Right renal pelvis (tissue), 4 donors: Measurements from ENCODE around the gene SRGAP3. TPM values are rescaled to one million over a fixed set of nuclear protein-coding genes. Genes with fewer than 3 reads are reported as not detected.

Experiments used
- DNase-seq, 4 donors: peaks; one replicate each; pipeline ENCODE4 v3.0.0-alpha.2; 2013; ENCODE audit warnings: low read depth in 4 of 4, low spot score in 3 of 4, missing footprints in 1 of 4
- polyA plus RNA-seq, 4 donors: library from polyadenylated mRNA; unstranded; fragments of 120-200 nt; gene quantifications; one replicate each; pipeline ENCODE4 v1.2.1, GENCODE V29; 2013; ENCODE audit not compliant: insufficient read length in 4 of 4

The SRGAP3 gene
- polyA plus RNA-seq, 4 donors = 15.0 to 17.0 (median 15.9) TPM

- DNase-seq = no peak
Observed at GRCh38 chr3:8996681-8997121, 252.7 kb downstream of the SRGAP3 start.

DNA sequence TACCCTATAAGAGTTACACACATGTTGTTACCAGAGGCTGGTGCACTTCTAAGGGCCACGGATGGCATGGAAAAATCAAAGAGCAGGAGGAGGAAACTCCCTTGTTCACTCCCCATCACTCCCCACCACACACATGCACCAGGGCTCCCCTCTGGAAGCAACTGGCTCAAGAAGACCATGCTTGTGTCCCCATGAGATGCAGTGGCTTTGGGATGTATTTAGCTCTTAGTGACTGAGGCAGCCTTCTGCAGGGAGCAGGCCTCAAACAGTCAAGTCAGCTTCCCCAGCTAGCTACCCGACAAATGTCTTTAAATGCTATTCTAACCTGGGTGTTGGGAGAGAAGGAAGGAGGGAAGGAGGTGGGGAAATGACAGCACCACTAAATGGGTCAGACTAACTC lies 253.2 kb downstream of the SRGAP3 start:
- no peak for DNase-seq

GRCh38 chr3:8994226-8994625 lies 255.2 kb downstream of the SRGAP3 start:
- DNase-seq = no peak

DNA sequence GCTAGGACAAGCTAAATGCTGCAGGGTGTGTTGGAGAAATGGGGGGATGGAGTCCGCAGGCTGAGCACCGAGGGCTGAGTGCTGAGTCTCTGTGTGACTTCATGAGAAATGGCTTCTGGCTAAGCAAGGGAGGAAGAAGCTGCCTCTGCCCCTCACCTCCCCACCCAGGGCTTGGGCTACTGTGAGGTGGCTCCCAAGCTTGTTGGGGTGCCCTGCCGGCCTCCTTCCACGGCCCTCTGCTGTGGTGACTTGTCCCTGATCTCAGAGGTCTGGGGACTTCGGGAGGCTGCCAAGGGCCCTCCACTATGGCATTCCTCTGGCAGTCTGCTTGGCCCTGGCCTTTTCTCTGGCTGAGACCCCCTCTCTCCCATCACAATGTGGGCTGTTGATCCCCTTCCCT lies 256.1 kb downstream of the SRGAP3 start:
- no peak for DNase-seq

GRCh38 chr3:8992854-8993253 lies 256.6 kb downstream of the SRGAP3 start:
- DNase-seq = no peak

- DNase-seq = no peak
Observed at GRCh38 chr3:8992199-8992598, 257.2 kb downstream of the SRGAP3 start.

DNA sequence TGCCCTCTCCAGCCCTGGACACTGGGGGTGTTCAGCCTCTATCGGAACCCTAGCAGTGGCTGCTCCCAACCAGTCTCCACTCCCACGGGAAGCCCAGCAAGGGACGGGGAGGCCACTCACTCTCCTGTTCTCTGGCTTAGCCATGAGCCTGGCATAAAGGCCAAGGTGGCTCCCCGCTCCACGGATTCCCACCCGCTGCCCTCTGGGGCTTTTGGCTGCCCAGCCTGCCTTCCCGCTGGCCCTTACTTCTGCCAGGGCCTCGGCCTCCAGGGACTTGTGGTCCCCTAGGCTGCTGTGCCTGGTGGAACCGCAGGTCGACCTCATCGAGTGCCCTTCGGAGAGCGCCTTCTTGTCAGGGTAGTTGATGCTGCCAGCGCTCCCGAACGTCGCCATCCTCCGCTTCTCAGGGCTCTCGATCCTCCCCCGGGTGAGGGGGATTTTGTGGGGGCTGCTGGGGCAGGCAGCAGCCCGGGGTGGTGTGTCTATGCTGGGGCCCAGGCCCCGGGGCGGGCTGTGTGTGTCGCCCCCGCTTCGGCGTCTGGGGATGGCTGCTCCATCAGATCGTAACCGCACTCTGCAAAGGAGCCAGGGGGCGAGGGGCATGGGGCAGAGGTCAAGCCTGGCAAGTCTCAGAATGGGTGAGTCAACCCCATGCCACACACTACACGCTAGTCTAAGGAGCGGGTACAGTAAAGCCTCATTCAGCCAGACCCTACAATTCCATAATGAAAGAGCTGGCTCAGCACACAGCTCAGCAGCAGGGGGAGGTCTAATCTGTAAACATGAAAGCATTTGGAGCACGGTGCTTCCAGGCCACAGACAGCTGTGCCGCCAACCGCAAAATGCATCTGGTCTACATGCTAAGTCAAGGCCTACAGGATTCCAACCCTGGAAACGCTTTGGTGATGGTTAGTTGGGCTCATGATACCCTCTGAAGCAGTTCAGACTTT lies 258.9 kb downstream of the SRGAP3 start:
- DNase-seq = no peak

DNA sequence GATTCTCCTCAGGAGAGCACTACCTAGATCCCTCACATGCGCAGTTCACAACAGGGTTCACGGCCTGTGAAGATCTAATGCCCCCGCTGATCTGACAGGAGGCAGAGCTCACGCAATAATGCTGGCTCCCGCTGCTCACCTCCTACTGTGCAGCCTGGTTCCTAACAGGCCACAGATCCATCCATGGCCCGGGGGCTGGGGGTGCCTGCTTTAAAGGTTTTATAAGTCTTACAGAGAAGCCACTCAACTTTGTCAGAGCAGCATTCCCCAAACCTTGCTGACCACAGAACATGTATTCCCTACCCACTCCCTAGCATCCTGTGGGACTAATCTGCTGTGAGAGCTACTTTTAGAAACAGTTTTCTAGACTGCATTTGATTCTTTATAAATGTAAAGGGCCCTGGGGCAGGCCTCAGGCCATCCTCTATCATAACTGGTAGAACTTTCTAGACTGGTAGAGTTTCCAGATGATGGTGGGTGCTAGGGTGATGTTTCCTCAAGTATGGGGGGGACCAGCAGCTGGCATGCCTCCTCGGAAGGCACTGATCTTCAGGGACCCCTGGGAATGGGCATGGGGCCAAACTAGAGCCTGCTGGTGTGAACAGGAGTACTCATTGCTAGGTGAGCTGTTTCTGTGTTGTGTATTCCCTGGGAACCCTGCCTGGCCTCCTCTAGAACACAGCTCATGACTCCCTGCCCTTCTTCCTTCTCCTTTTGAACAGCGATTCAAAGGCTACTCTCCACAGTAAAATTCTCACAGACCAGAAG lies 260.5 kb downstream of the SRGAP3 start:
- DNase-seq = no peak

GRCh38 chr3:8988384-8988655 lies 261.1 kb downstream of the SRGAP3 start:
- DNase-seq = no peak

DNA sequence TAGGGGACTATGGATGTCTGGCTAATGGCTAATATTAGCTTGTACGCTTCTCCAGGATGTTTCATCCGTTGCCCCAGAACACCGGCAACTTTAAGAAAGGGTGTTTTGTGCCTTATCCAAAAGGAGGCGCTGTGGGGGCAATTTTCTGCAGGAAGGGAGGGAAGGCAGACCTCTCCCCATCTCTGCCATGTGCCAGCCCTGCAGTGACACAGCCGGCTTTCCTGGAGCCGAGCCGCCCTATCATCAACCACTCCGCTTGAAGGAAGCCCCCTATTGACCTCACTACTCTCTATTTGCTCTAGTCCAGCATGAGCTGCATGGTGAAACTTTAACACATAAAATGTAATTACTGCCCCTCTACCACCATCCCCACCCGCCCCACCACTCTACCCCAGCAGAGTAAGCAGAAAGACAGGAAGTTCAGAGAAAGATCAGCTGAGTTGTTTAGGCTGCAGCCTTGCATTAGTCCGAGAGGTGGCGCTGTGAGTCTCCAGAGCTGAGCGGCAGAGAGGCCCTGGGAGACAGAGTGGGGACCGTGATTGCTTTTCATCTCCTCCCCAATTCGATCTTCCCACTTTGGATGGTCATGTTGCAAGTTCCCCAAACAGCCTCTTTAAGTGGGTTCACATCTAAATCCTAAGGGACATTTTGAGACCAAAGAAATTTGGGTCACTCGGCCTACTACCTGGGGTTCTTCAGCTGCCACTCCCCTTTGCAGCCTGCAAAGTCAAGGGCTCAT lies 261.6 kb downstream of the SRGAP3 start:
- DNase-seq = peak in 3 of 4 donors; percentile 45 to 62 (median 57)

GRCh38 chr3:8987226-8987625 lies 262.2 kb downstream of the SRGAP3 start:
- no peak for DNase-seq

- DNase-seq = no peak
Observed at GRCh38 chr3:8986741-8987140, 262.7 kb downstream of the SRGAP3 start.

GRCh38 chr3:8985876-8986275 lies 263.6 kb downstream of the SRGAP3 start:
- DNase-seq = no peak

DNA sequence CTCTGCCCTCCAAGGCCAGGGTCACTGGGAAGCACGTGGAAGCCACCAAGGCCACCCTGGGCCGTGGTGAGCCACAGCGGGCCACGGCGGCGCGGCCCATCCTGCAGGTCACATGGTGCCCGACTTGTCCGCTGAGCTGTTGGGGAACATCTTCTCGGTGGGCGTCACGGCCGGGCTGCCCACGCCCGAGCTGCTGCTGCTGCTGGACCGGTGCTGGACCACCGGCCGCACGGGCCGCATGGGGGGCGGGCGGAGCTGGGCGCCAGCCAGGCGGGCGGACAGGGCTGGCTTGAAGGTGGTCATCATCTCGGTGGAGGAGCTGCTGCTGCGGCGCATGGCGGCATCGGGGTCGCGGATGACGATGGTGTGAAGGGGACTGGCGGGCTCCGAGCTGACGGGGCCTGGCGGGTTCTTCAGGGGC lies 264.0 kb downstream of the SRGAP3 start:
- no peak for DNase-seq

- DNase-seq = no peak
Observed at GRCh38 chr3:8984526-8984925, 264.9 kb downstream of the SRGAP3 start.

DNA sequence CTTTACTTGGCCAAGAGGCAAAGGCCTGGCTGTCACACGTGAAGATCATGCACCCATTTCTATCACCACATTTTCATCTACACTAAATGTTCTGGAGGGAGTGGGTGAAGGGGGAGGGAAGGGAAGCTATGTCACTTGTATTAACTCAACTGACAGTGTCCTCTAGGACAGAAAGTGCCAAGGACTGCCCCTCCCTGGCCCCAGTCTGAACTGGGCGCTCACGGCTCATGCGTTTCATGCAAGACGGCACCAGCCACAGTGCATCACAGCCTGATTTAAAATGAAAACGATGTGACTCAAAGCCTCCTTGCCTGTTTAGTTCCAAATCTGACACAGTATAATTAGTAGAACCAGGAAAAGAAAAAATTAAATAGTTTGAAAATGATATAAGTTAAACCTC lies 265.4 kb downstream of the SRGAP3 start:
- no peak for DNase-seq

DNA sequence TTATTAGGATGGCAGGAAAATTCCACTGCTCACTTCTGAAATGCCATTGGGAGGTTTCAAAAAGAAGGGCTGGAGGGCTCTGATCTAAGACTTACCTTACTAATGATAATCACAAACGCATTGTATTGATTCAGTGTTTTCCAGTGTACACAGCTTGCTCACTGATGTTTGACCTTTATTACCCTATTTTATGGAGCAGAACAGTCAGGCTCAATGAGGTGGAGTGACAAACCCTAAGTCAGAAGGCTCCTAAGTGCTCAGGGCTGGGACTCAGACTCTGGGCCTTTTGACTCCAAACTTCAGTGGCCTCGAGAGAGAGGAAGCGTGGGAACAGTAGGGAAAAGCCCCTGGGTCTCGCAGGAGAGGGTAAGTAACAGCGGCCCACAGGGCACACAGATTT lies 265.9 kb downstream of the SRGAP3 start:
- no peak for DNase-seq

DNA sequence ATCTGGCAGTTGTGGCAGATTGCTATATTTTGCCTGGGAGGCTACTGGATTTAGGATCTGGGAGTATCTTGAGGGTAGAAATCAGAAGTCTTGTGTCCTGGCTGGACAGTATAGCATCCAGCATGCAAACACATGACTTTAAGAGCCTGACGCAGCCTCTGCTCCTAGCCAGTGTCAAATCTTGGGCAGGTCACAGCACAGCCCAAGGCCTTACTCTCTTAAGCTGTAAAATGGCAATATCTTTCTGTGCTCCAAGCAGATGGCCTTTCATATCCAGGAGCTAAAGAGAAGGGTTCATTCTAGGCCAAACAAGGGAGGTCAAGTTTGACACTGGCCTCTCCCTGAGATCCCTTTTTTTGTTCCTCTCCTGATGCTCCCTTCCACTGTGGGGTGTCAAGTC lies 266.4 kb downstream of the SRGAP3 start:
- DNase-seq = no peak

GRCh38 chr3:8982509-8982908 lies 266.9 kb downstream of the SRGAP3 start:
- no peak for DNase-seq

- DNase-seq = no peak
Observed at GRCh38 chr3:8981700-8982099, 267.7 kb downstream of the SRGAP3 start.

DNA sequence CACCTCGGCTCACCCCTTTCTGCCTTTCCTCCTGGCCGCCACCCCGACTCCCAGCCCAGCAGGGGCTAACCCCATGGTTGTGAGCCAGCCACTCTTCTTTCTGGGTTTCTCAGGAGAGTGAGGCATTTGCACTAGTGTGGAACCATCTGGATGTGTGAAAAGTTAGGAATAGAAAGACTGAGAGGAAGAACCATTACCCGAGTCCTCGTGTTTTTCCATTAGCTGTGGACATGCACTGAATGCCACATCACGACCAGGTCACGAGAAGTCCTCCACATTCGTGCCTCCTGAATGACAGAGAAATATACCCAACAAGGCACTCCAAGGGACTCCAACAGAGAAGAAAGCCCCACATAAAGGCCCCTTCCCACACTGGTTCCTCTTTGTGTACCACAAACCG lies 268.1 kb downstream of the SRGAP3 start:
- no peak for DNase-seq
